ENCODE measurements around the gene ZSCAN12. TPM values are rescaled to one million over a fixed set of nuclear protein-coding genes. Genes with fewer than 3 reads are reported as not detected.
A peak's percentile ranks its signal among the peaks of the same experiment; 100 is the strongest.

The ZSCAN12 gene
- total and polyA plus RNA-seq, 2 of the 13 experiments (the other 11 are each of a cell fraction or from before 2014, with no cell fraction given): 2.8 to 8.9 TPM

DNA sequence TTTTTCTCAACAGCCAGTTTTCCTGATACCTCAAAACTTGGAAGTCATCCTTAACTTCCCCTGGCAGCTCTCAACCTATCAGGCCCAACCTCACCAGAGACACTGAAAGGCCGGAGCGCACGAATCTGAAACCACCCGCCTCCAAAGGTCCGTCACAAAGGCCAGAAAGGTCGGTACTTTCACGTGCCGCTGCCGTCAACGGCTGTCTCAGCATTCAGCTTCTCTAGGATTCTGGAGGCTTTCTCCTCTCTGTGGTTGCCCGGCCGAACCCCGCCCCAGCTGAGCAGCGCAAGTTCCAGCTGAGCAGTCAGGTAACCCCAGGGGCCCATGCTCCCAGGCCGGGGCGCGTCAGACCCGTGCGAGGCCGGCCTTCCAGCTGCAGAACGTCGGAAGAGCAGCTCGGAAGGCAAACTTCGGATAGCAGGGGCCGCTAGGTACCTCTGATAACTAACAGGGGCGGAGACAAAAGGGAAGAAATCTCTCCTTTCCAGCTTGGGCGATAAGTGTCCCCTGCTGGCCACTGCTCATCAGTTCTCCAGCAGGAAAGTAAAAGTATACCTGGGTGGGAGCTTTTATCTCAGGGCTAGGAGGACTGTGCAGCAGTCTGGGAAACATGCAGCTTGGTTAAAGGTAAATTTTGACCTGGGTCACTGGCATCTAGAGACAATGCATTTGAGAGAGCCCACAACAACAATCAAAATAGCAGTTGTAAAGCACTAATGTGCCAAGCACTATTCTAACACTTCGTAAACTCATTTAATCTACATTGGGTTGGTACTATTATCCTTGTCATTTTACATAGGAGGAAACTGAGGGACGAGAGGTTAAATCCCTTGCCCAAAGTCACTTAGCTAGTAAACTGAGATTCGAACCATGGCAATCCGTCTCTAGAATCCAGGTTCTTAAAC, 16.1 kb downstream of the ZSCAN12 start (continued):
- TF ChIP-seq ZNF781 (CRISPR knock-in tag; IDR thresholded peaks at IDR 0.05; ENCODE audit: borderline replicate concordance, not compliant biosample characterization): peak; percentile 80
- TF ChIP-seq PRDM4 (CRISPR knock-in tag; IDR thresholded peaks at IDR 0.05; ENCODE audit: borderline replicate concordance): no peak
- TF ChIP-seq ZNF652 (CRISPR knock-in tag; IDR thresholded peaks at IDR 0.05; ENCODE audit: borderline replicate concordance, low read depth): peak; percentile 76; the same call in 1 of the 2 replicates
- TF ChIP-seq ZNF775 (CRISPR knock-in tag; IDR thresholded peaks at IDR 0.05; ENCODE audit: borderline replicate concordance): no peak
- peak; percentile 82 for TF ChIP-seq ZBTB38 (CRISPR knock-in tag; IDR thresholded peaks at IDR 0.05)
- TF ChIP-seq MIER2 (CRISPR knock-in tag; IDR thresholded peaks at IDR 0.05): peak; percentile 82
- peak; percentile 65 for TF ChIP-seq PATZ1 (CRISPR knock-in tag; IDR thresholded peaks at IDR 0.05)
- no peak for TF ChIP-seq THYN1 (CRISPR knock-in tag; IDR thresholded peaks at IDR 0.05; ENCODE audit: borderline replicate concordance, low read depth)
- peak; percentile 67; the same call in 1 of the 2 replicates for TF ChIP-seq MAZ (IDR thresholded peaks at IDR 0.05; ENCODE audit: borderline replicate concordance, low read depth, low read length)
- TF ChIP-seq MAZ (CRISPR knock-in tag; IDR thresholded peaks at IDR 0.05; ENCODE audit: low read depth): peak; percentile 90
- TF ChIP-seq ZFP41 (CRISPR knock-in tag; IDR thresholded peaks at IDR 0.05; ENCODE audit: borderline replicate concordance): peak; percentile 75; the same call in 1 of the 2 replicates
- peak; percentile 91; the same call in 1 of the 2 replicates for TF ChIP-seq ZNF839 (CRISPR knock-in tag; IDR thresholded peaks at IDR 0.05; ENCODE audit: borderline replicate concordance)
- TF ChIP-seq ZFP36L2 (CRISPR knock-in tag; IDR thresholded peaks at IDR 0.05): no peak
- peak; percentile 62 for TF ChIP-seq MED8 (CRISPR knock-in tag; IDR thresholded peaks at IDR 0.05; ENCODE audit: insufficient replicate concordance)
- peak; percentile 81; the same call in 1 of the 2 replicates for TF ChIP-seq RXRA (CRISPR knock-in tag; IDR thresholded peaks at IDR 0.05)
- TF ChIP-seq ZNF607 (CRISPR knock-in tag; IDR thresholded peaks at IDR 0.05; ENCODE audit: borderline replicate concordance): peak; percentile 69; the same call in 1 of the 2 replicates
- TF ChIP-seq MLLT10 (CRISPR knock-in tag; IDR thresholded peaks at IDR 0.05): no peak
- no peak for TF ChIP-seq CENPX (CRISPR knock-in tag; IDR thresholded peaks at IDR 0.05)
- peak; percentile 59; the same call in 1 of the 2 replicates for TF ChIP-seq RELA (CRISPR knock-in tag; IDR thresholded peaks at IDR 0.05)
- no peak for TF ChIP-seq JUND (CRISPR knock-in tag; IDR thresholded peaks at IDR 0.05)
- no peak for TF ChIP-seq HDAC6 (IDR thresholded peaks at IDR 0.05; ENCODE audit: low read depth, low read length)
- peak; percentile 84 for TF ChIP-seq POLR2G (IDR thresholded peaks at IDR 0.05; ENCODE audit: low read depth, low read length)
- no peak for TF ChIP-seq NFIB (CRISPR knock-in tag; IDR thresholded peaks at IDR 0.05; ENCODE audit: borderline replicate concordance)
- TF ChIP-seq SP4 (CRISPR knock-in tag; IDR thresholded peaks at IDR 0.05): peak; percentile 79

All from HepG2 (cell line).